Body of pancreas (tissue), 4 donors: ENCODE measurements around the gene GALNT7.

ENCODE experiments used
- CTCF ChIP-seq, 7 experiments: fragments of 450-650 bp in 4 of 7; fragments of 200-600 bp in 3 of 7; sonication (generic) in 3 of 7; IDR thresholded peaks; one replicate each; pipeline ENCODE4 v1.5.1; 2016 to 2019; ENCODE audit warnings: antibody characterized with exemption in 7 of 7
- POLR2A ChIP-seq, 3 donors: fragments of 450-650 bp; IDR thresholded peaks; one replicate each; pipeline ENCODE4 v1.6.1; 2016; ENCODE audit warnings: antibody characterized with exemption in 3 of 3, mild to moderate bottlenecking in 2 of 3

- TF ChIP-seq CTCF (IDR thresholded peaks at IDR 0.05) (no peak), POLR2A (IDR thresholded peaks at IDR 0.05) (no peak)
These were observed 39.8 kb downstream of the GALNT7 start for GRCh38 chr4:173208420-173208819.
